Left colon (tissue), 2 donors: ENCODE data around the gene ACTMAP. TPM values are rescaled to one million over a fixed set of nuclear protein-coding genes. Genes with fewer than 3 reads are reported as not detected.
"Not testable (repeated sequence)": the region's sequence is repeated elsewhere in the genome, so short reads cannot be mapped to it uniquely, and the experiment has no call there.

Experiments used
- ATAC-seq: fragments of 200-7000 bp; cut with Tn5 transposase; one replicate; pipeline ENCODE4 v1.9.1; 2020; ENCODE audit warnings: mild to moderate bottlenecking, moderate library complexity
- DNase-seq, 2 donors: peaks; one replicate each; pipeline ENCODE4 v3.0.0-alpha.2; 2020
- intact Hi-C, 2 donors: fragments of 100-400 bp; cut with DNase I in 1 of 2; cut with micrococcal nuclease in 1 of 2; formaldehyde crosslinking; loops; one replicate each; pipeline versions ENCODE4 v1.11.2 to v1.14.0; 2022; cut with DNase I, micrococcal nuclease
- total RNA-seq, 2 donors: library from RNA; stranded (reverse); fragmentation: NEBNext Ultra II Directional; extraction: Animal tissue kit (Norgen Biotek cat#: 25700); gene quantifications; one replicate each; pipeline ENCODE4 v1.2.1, GENCODE V29; 2021
- donor health status: DM: no; HTN: no; CAD: no.
- donor health status: DM: yes; HTN: yes; CAD: no.

ACTMAP gene
- total RNA-seq, 2 donors from 2014 or later, result 12.1 to 12.4 TPM

DNA sequence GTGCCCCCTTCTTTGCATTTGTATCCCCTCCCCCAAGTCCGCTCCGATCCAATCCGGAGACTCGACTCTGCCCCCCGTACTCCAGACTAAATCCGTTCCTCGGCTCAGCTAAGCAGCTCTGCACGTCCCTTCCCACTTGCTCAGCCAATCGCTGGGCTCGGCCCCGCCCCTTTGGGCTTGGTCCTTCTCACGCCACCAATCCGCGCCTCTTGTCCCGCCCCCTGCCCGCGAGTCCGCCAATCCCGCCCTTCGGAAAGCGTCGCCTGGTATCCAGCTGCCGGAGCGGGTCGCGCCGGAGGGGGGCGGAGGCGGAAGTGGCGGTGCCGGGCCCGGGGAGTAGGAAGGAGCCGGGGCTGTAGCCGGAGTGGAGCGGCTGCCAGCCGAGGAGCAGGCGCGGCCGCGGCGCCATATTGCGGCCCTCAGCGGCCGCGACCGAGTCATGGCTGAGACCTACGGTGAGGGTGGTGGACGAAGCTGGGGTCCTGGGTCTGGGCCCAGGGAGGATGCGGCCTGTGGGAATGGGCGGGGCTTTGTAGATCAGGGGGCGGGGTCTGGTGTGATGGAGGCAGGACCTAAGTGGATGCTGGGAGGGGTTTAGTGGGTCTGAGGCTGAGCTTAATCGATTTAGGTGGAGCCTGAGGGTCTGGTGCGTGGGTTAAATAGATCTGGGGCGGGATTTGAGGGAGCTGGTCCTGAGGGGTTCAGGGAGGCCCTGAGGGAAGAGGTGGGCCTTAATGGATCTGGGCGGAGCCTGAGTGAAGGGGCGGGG lies 27.8 kb upstream of the ACTMAP start, which contains the start of gene RAB4B:
Gene RAB4B, plus strand, starts transcription at position 311 of the 769 bp plus-strand sequence. Its CDS starts 129 bp downstream, at position 440.
- peak; percentile 100 for DNase-seq
- intact Hi-C loops, result no loop called here
- peak; percentile 86 for ATAC-seq

DNA sequence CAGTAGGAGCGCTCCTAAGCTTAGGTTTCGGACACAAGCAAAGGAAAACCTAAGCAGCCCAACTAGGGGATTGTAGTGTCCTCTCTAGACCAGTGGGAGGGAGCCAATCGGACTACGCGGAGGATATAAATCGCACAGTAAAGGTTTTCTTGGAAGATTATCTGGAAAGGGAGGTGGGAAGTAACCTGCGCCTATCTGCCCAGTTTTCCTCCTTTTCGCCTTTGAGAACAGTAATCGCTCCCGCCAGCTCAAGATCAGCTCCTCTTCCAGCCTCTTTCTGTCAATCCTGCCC lies 27.3 kb upstream of the ACTMAP start:
- ATAC-seq, result no peak
- intact Hi-C loops, result no loop called here

GRCh38 chr19:40776932-40777644 lies 26.8 kb upstream of the ACTMAP start:
- ATAC-seq (peak; percentile 77), DNase-seq (peak; percentile 90 to 92)
- intact Hi-C loops, result no loop called here

More for the DNA sequence above, 27.3 kb upstream of the ACTMAP start:
- DNase-seq, result no peak

GRCh38 chr19:40776364-40776763 lies 26.1 kb upstream of the ACTMAP start:
- ATAC-seq, result no peak
- intact Hi-C loops, result no loop called here
- no peak for DNase-seq

- ATAC-seq (no peak), DNase-seq (no peak)
- intact Hi-C loops, result no loop called here
These were observed 25.4 kb upstream of the ACTMAP start for GRCh38 chr19:40775632-40776022.

DNA sequence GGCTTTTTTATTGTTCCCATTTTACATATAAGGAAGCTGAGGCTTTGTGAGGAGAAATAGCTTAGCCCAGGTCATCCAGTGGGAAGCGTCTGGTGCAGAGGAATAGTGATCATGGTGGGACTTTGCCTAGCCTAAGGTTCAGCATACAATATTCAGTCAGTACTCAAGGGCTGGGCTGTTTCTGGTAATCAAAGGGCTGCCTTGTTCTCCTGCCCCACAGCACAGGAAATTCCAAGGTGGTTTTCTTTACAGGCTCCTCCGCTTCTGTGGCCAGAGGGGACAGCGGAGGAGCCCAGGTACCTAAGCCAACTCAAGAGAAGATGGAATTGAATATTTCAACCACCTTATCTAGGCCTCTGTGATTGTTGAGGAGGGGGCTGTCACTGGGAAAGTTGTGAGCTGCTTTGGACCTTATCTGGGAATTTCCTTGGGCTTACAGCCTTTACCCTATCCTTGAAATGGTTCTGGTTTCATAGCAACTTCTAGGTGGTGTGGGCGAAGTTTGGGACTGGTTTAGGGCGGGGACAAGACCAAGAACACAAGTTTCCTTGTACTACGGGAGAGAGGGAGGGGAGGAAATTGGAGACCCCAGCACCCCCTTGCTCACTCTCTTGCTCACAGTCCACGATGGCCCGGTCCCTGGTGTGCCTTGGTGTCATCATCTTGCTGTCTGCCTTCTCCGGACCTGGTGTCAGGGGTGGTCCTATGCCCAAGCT lies 24.8 kb upstream of the ACTMAP start, which contains the start of gene MIA:
Gene MIA, plus strand, starts transcription at position 606 of the 716 bp plus-strand sequence. Its CDS starts 22 bp downstream, at position 628.
- intact Hi-C loops, result no loop called here
- DNase-seq (no peak), ATAC-seq (no peak)

DNA sequence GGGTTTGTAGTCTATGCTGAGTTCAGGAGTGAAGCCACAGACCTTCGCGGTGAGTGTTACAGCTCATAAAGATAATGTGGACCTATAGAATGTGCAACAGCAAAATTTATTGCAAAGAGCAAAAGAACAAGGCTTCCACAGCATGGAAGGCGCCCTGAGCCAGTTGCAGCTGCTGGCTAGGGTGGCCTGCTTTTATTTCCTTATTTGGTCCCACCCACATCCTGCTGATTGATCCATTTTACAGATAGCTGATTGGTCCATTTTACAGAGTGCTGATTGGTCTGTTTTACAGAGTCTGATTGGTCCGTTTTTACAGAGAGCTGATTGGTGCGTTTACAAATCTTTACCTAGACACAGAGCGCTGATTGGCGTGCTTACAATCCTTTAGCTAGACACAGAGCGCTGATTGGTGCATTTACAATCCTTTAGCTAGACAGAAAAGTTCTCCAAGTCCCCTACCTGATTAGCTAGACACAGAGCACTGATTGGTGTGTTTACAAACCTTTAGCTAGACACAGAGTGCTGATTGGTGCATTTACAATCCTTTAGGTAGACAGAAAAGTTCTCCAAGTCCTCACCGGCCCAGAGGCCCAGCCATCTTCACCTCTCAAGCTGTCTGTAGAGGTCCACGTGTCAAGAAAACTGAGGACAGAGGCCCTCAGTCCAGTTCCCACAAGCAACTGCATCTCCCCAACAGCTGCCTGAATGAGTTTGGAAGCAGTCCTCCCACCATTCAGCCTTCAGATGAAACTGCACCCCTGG lies 21.0 kb upstream of the ACTMAP start:
- DNase-seq, intact Hi-C loops: not testable (repeated sequence)
- peak; percentile 50 for ATAC-seq

DNA sequence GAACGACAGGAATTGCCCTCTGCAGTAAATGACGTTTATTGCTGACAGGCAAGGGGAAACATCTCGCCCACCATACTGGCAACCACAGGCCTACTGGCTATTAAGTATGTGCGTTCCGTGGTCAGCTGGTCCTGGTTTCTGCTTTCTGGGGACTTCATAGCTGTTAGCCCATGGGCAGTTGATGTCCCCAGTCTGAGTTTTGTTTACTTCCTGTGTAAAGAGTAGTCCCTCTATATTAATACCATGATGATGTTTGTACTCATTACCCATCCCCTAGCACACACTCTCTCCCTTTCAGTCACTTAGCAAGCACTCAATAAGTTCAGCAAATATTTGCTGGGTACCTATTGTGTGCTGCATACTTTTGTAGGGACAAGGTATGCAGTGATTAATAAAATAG lies 18.6 kb upstream of the ACTMAP start:
- intact Hi-C loops, result no loop called here
- no peak for ATAC-seq
- DNase-seq, result no peak

- DNase-seq, ATAC-seq, intact Hi-C loops: not testable (repeated sequence)
These were observed 16.1 kb upstream of the ACTMAP start for GRCh38 chr19:40766385-40766784.

GRCh38 chr19:40763963-40764362 lies 13.7 kb upstream of the ACTMAP start:
- intact Hi-C loops, result no loop called here
- ATAC-seq (no peak), DNase-seq (no peak)

DNA sequence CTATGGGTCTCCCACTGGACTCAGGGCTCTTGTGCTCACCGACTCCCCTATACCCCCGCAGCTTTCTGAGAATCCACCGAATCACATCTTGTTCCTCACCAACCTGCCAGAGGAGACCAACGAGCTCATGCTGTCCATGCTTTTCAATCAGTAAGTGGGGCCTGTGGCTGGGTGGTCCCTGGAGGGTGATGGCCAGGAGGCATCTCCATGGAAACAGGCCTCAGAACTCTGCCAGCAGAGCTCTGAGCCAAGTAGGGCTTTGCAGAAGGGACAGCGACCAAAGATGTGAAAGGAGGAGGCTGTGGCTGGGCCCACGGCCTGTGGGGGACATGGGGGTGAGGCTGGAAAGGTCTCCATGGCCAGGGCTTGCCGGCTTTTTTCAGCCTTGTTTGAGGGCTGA lies 13.2 kb upstream of the ACTMAP start:
- intact Hi-C loops, result no loop called here
- no peak for DNase-seq
- ATAC-seq, result no peak

GRCh38 chr19:40762754-40763470 lies 12.6 kb upstream of the ACTMAP start:
- intact Hi-C loops, result no loop called here
- ATAC-seq, result no peak
- DNase-seq, result no peak

DNA sequence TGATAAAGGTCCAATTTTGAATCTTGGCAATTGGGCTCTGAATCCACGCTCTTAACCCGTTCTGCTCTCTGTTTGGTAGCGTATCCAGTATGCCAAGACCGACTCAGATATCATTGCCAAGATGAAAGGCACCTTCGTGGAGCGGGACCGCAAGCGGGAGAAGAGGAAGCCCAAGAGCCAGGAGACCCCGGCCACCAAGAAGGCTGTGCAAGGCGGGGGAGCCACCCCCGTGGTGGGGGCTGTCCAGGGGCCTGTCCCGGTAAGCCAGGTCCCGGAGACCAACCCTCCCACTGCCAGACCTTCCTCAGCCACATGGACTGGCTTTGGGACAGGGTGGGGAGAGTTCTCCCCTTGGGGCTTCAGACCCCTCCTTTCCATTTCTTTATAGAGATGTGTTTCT lies 9.1 kb upstream of the ACTMAP start:
- DNase-seq (no peak), ATAC-seq (no peak)
- intact Hi-C loops, result no loop called here

GRCh38 chr19:40758491-40758890 lies 8.2 kb upstream of the ACTMAP start:
- no peak for DNase-seq
- intact Hi-C loops, result no loop called here
- no peak for ATAC-seq

DNA sequence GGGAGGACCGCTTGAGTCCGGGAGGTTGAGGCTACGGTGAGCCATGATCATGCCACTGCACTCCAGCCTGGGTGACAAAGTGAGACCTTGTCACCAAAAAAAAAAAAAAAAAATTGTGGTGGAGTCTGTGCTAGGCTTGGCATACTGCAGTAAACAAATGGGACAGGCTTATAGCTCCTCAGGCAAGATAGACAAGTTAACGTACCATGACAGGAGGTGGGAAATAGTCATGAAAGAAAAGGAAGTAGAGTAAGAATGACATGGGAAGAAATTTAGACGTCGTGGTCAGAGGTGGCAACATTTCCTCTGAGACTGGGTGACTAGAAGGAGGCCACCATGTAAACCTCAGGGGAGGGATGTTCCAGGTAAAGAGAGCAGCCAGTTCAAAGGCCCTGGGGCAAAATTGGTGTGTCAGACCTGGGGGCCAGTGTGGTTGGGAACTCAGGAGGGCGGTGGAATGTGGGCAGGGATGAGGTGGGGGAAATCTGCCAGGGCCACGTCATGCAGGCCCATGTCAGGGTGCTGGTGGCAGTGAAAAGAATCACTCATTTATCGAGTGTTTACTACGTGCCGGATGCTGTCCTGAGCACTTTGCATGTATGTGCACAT lies 6.3 kb upstream of the ACTMAP start:
- DNase-seq, result no peak
- intact Hi-C loops, result no loop called here
- ATAC-seq, result no peak

GRCh38 chr19:40755791-40756190 lies 5.5 kb upstream of the ACTMAP start:
- no peak for DNase-seq
- intact Hi-C loops, result no loop called here
- no peak for ATAC-seq

DNA sequence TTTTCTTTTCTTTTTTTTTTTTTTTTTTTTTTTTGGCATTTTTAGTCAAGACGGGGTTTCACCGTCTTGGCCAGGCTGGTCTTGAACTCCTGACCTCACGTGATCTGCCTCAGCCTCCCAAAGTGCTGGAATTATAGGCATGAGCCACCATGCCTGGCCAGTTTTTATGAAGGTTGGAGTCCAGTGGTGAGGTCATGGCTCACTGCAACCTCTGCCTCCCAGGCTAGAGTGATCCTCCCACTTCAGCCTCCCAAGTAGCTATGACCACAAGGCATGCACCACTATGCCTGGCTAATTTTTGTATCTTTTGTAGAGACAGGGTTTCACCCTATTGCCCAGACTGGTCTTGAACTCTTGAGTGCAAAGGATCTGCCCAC lies 5.0 kb upstream of the ACTMAP start:
- no peak for ATAC-seq
- intact Hi-C loops, result no loop called here

DNA sequence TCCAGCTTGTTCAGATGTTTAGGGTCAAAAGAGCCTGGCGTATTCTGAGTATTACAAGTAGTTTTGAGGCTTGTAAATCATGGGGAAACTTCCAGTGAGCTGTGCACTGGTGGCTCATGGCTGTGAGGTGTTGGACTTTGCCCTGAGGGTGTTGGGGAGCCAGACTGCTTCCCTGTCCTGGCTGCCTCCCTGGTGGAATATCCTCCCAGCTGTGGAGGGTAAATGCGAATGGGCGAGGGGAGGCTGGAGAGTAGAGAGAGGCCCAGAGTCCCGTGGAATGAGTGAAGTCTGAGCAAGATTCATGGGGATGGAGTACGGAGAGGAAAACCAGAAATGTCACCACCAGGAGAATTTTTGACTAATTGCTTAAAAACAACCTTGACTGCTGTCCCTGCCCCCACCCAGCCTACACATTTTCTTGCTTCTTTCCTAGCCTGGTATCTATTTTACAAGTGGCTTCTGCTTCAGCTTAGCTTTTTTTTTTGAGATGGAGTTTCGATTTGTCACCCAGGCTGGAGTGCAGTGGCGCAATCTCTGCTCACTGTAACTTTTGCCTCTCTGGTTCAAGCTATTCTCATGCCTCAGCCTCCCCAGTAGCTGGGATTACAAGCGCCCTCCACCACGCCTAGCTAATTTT lies 4.5 kb upstream of the ACTMAP start:
- DNase-seq, result peak; percentile 67 to 79
- intact Hi-C loops, result no loop called here
- ATAC-seq, result peak; percentile 50

More for the DNA sequence above, 5.0 kb upstream of the ACTMAP start:
- no peak for DNase-seq
